Measurements from ENCODE around the gene MEIOC. TPM values are rescaled to one million over a fixed set of nuclear protein-coding genes. Genes with fewer than 3 reads are reported as not detected.
A peak's percentile ranks its signal among the peaks of the same experiment; 100 is the strongest.
"Not testable (repeated sequence)": the region's sequence is repeated elsewhere in the genome, so short reads cannot be mapped to it uniquely, and the experiment has no call there.

The MEIOC gene
- total RNA-seq, 1 donor from 2014 or later = 0.75 TPM

- Mint-ChIP-seq H3K4me1 (ENCODE audit: unreplicated experiment) (peaks cover 17% of the 10 kb centered on the region), H3K27me3 (ENCODE audit: unreplicated experiment) (no peaks in the 10 kb centered on the region), H3K36me3 (ENCODE audit: unreplicated experiment) (peaks cover 15% of the 10 kb centered on the region), H3K27ac (ENCODE audit: unreplicated experiment) (no peak overlapping the region), H3K4me3 (ENCODE audit: unreplicated experiment) (peak overlapping the region; percentile 99), H3K9me3 (ENCODE audit: unreplicated experiment) (no peaks in the 10 kb centered on the region)
- no peak for DNase-seq (ENCODE audit: extremely low spot score, unreplicated experiment)
- no peak for TF ChIP-seq CTCF (IDR thresholded peaks at IDR 0.05)
These were observed 31.9 kb downstream of the MEIOC start for GRCh38 chr17:44688200-44688599.

- Mint-ChIP-seq H3K27ac (ENCODE audit: unreplicated experiment) (peak overlapping the region; percentile 92), H3K4me1 (ENCODE audit: unreplicated experiment) (peaks cover 17% of the 10 kb centered on the region), H3K36me3 (ENCODE audit: unreplicated experiment) (peaks cover 9% of the 10 kb centered on the region), H3K9me3 (ENCODE audit: unreplicated experiment) (no peaks in the 10 kb centered on the region), H3K27me3 (ENCODE audit: unreplicated experiment) (no peaks in the 10 kb centered on the region), H3K4me3 (ENCODE audit: unreplicated experiment) (peak overlapping the region; percentile 99)
- no peak for TF ChIP-seq CTCF (IDR thresholded peaks at IDR 0.05)
- no peak for DNase-seq (ENCODE audit: extremely low spot score, unreplicated experiment)
These were observed 32.6 kb downstream of the MEIOC start for GRCh38 chr17:44688675-44689476.

- DNase-seq (ENCODE audit: extremely low spot score, unreplicated experiment) = peak; percentile 97
- peaks cover 7% of the 10 kb centered on the region for H3K36me3 Mint-ChIP-seq (ENCODE audit: unreplicated experiment)
- H3K4me3 Mint-ChIP-seq (ENCODE audit: unreplicated experiment) = peak within 1 kb of the TSS; percentile 99
- peaks cover 17% of the 10 kb centered on the region for H3K4me1 Mint-ChIP-seq (ENCODE audit: unreplicated experiment)
- no peaks in the 10 kb centered on the region for H3K27me3 Mint-ChIP-seq (ENCODE audit: unreplicated experiment)
- no peaks in the 10 kb centered on the region for H3K9me3 Mint-ChIP-seq (ENCODE audit: unreplicated experiment)
- peak within 1 kb of the TSS; percentile 92 for H3K27ac Mint-ChIP-seq (ENCODE audit: unreplicated experiment)
- no peak for TF ChIP-seq CTCF (IDR thresholded peaks at IDR 0.05)
These were observed 33.4 kb downstream of the MEIOC start, which contains the start of gene CCDC43 for GRCh38 chr17:44689477-44690217. Gene CCDC43, minus strand, starts transcription at chr17:44689776. Its CDS starts 23 bp downstream, at chr17:44689753.

- not testable (repeated sequence) for DNase-seq (ENCODE audit: extremely low spot score, unreplicated experiment)
These were observed 34.6 kb downstream of the MEIOC start for GRCh38 chr17:44690746-44691306.

GRCh38 chr17:44693609-44694008, 37.3 kb downstream of the MEIOC start:
- Mint-ChIP-seq H3K4me3 (ENCODE audit: unreplicated experiment) (no peak overlapping the region), H3K27ac (ENCODE audit: unreplicated experiment) (no peak overlapping the region), H3K36me3 (ENCODE audit: unreplicated experiment) (no peaks in the 10 kb centered on the region), H3K4me1 (ENCODE audit: unreplicated experiment) (peaks cover 14% of the 10 kb centered on the region), H3K27me3 (ENCODE audit: unreplicated experiment) (no peaks in the 10 kb centered on the region), H3K9me3 (ENCODE audit: unreplicated experiment) (no peaks in the 10 kb centered on the region)
- TF ChIP-seq CTCF (IDR thresholded peaks at IDR 0.05) = no peak
- DNase-seq (ENCODE audit: extremely low spot score, unreplicated experiment) = no peak

More at GRCh38 chr17:44690746-44691306, 34.6 kb downstream of the MEIOC start:
- not testable (repeated sequence) for H3K27ac Mint-ChIP-seq (ENCODE audit: unreplicated experiment); H3K36me3 Mint-ChIP-seq (ENCODE audit: unreplicated experiment); H3K9me3 Mint-ChIP-seq (ENCODE audit: unreplicated experiment); H3K27me3 Mint-ChIP-seq (ENCODE audit: unreplicated experiment)
- Mint-ChIP-seq H3K4me1 (ENCODE audit: unreplicated experiment) (peaks cover 17% of the 10 kb centered on the region), H3K4me3 (ENCODE audit: unreplicated experiment) (peak overlapping the region; percentile 99)

GRCh38 chr17:44700288-44700687, 44.0 kb downstream of the MEIOC start:
- H3K27ac Mint-ChIP-seq (ENCODE audit: unreplicated experiment); H3K4me3 Mint-ChIP-seq (ENCODE audit: unreplicated experiment); DNase-seq (ENCODE audit: extremely low spot score, unreplicated experiment); H3K4me1 Mint-ChIP-seq (ENCODE audit: unreplicated experiment); H3K36me3 Mint-ChIP-seq (ENCODE audit: unreplicated experiment); H3K9me3 Mint-ChIP-seq (ENCODE audit: unreplicated experiment): not testable (repeated sequence)
- peaks cover 11% of the 10 kb centered on the region for H3K27me3 Mint-ChIP-seq (ENCODE audit: unreplicated experiment)

All from osteocyte (in vitro differentiated cells).